Stimulated activated naive CD4-positive, alpha-beta T cell (primary cell): Measurements from ENCODE around the gene EMP3.
"Not testable (repeated sequence)": the region's sequence is repeated elsewhere in the genome, so short reads cannot be mapped to it uniquely, and the experiment has no call there.

Experiments
- DNase-seq, 6 experiments: peaks; one replicate each; lab custom pipeline; 2025; lab: John Stamatoyannopoulos, UW

Gene EMP3

GRCh38 chr19:48325265-48325910, at the start of gene EMP3:
Gene EMP3 (plus strand): TSS chr19:48325552. CDS start chr19:48326845, 1,293 bp downstream.
- DNase-seq: peak; percentile 66 to 85 (median 82)

- no peak for DNase-seq
Observed at GRCh38 chr19:48279747-48280146, 45.6 kb upstream of the EMP3 start.

- DNase-seq: no peak
Observed at GRCh38 chr19:48283908-48284307, 41.4 kb upstream of the EMP3 start.

GRCh38 chr19:48284896-48285295, 40.5 kb upstream of the EMP3 start:
- no peak for DNase-seq

GRCh38 chr19:48287748-48288147, 37.6 kb upstream of the EMP3 start:
- DNase-seq: no peak

- no peak for DNase-seq
Observed at GRCh38 chr19:48290401-48290770, 35.0 kb upstream of the EMP3 start.

- peak in 5 of 6 experiments; percentile 21 to 68 (median 45) for DNase-seq
Observed at GRCh38 chr19:48290771-48291488, 34.4 kb upstream of the EMP3 start.

GRCh38 chr19:48291489-48291815, 33.9 kb upstream of the EMP3 start:
- not testable (repeated sequence) for DNase-seq

GRCh38 chr19:48292798-48293197, 32.6 kb upstream of the EMP3 start:
- no peak for DNase-seq

- no peak for DNase-seq
Observed at GRCh38 chr19:48295458-48295857, 29.9 kb upstream of the EMP3 start.

- no peak for DNase-seq
Observed at GRCh38 chr19:48296963-48297734, 28.2 kb upstream of the EMP3 start.

- no peak for DNase-seq
Observed at GRCh38 chr19:48297975-48298374, 27.4 kb upstream of the EMP3 start.

- DNase-seq: no peak
Observed at GRCh38 chr19:48301886-48302599, 23.3 kb upstream of the EMP3 start.

GRCh38 chr19:48302600-48302959, 22.8 kb upstream of the EMP3 start:
- no peak for DNase-seq

GRCh38 chr19:48303367-48303766, 22.0 kb upstream of the EMP3 start:
- no peak for DNase-seq

GRCh38 chr19:48303866-48304265, 21.5 kb upstream of the EMP3 start:
- no peak for DNase-seq

GRCh38 chr19:48308631-48309586, 16.4 kb upstream of the EMP3 start:
- no peak for DNase-seq

GRCh38 chr19:48309731-48310130, 15.6 kb upstream of the EMP3 start:
- DNase-seq: not testable (repeated sequence)

GRCh38 chr19:48310227-48310626, 15.1 kb upstream of the EMP3 start:
- no peak for DNase-seq

- DNase-seq: no peak
Observed at GRCh38 chr19:48311384-48311783, 14.0 kb upstream of the EMP3 start.

GRCh38 chr19:48315712-48316111, 9.6 kb upstream of the EMP3 start:
- no peak for DNase-seq

- not testable (repeated sequence) for DNase-seq
Observed at GRCh38 chr19:48317708-48317960, 7.7 kb upstream of the EMP3 start.
